Motor neuron (in vitro differentiated cells): Measurements from ENCODE around the gene CPT1A. TPM values are rescaled to one million over a fixed set of nuclear protein-coding genes. Genes with fewer than 3 reads are reported as not detected.

Experiments used
- ATAC-seq, 8 experiments: fragments of 200-7000 bp; cut with Tn5 transposase; replicated peaks in 6 of 8; 2 replicates each; pipeline ENCODE4 v1.8.0; 2021; ENCODE audit warnings: mild to moderate bottlenecking in 8 of 8, moderate library complexity in 8 of 8
- H3K27ac ChIP-seq, 2 donors: fragments of 250-450 bp; sonication (Bioruptor Pico); 2 replicates each; pipeline ENCODE4 v1.9.0; 2021; ENCODE audit warnings: antibody characterized with exemption in 2 of 2, mild to moderate bottlenecking in 2 of 2, moderate library complexity in 1 of 2
- H3K4me1 ChIP-seq, 2 donors: fragments of 250-450 bp; sonication (Bioruptor Pico); replicated peaks in 1 of 2; 2 replicates each; pipeline ENCODE4 v1.6.1; 2021; ENCODE audit warnings: antibody characterized with exemption in 2 of 2, mild to moderate bottlenecking in 2 of 2, moderate library complexity in 1 of 2
- H3K4me3 ChIP-seq, 5 donors: fragments of 250-450 bp; sonication (Bioruptor Pico); 2 replicates each; pipeline ENCODE4 v1.9.0; 2021; ENCODE audit warnings: antibody characterized with exemption in 5 of 5, mild to moderate bottlenecking in 5 of 5, moderate library complexity in 4 of 5
- WGBS, 10 experiments: fragments of 450-650 bp; shearing (Covaris generic); methylation state at CpG; one replicate each; pipeline ENCODE4 v1.0.0; 2022; 5-methylcytosine and 5-hydroxymethylcytosine counted together
- in situ Hi-C, 9 experiments: fragments of 400-800 bp; cut with MboI; loops; one replicate each; pipeline ENCODE4 v1.15.0; 2021; ENCODE audit warnings: low sequenced_read_pairs in 9 of 9, low pct_unique_long_range_greater_than_20kb in 2 of 9; ENCODE audit not compliant: unreplicated experiment in 9 of 9
- total RNA-seq, 8 experiments: library from RNA; unstranded; fragments of 300-600 nt; gene quantifications; 2 replicates each; pipeline versions ENCODE4 v1.2.3 to v1.2.4, GENCODE V29; 2022

Gene CPT1A
- total RNA-seq, 8 experiments from 2014 or later, result 1.6 to 67.8 (median 12.4) TPM

- in situ Hi-C loops, result no loop called here
- no peak for ATAC-seq
- WGBS, 10 experiments, result 57 to 100% (median 91%) methylated on average over 1 to 4 of the region's 4 CpGs; no CpG with 5 or more reads in 2 of the 10 experiments
- Histone ChIP-seq H3K27ac (no peak overlapping the region), H3K4me3 (no peak overlapping the region), H3K4me1 (no peaks in the 10 kb centered on the region)
These were observed 117.4 kb downstream of the CPT1A start for GRCh38 chr11:68724293-68724692.

- no peak for ATAC-seq
- WGBS, 10 experiments, result 50 to 100% (median 100%) methylated on average over 1 of the region's 1 CpG
- Histone ChIP-seq H3K4me3 (no peak overlapping the region), H3K4me1 (no peaks in the 10 kb centered on the region), H3K27ac (no peak overlapping the region)
- in situ Hi-C loops, result no loop called here
These were observed 119.6 kb downstream of the CPT1A start for GRCh38 chr11:68722143-68722542.

- Histone ChIP-seq H3K4me1 (peaks cover 4% of the 10 kb centered on the region in 2 donors), H3K4me3 (no peak overlapping the region), H3K27ac (no peak overlapping the region)
- 0 to 87% (median 20%) methylated on average over 1 to 2 of the region's 2 CpGs; no CpG with 5 or more reads in 5 of the 10 experiments for WGBS, 10 experiments
- in situ Hi-C loops, result no loop called here
- no peak for ATAC-seq
These were observed 120.6 kb downstream of the CPT1A start for GRCh38 chr11:68721075-68721474.

GRCh38 chr11:68715456-68716122 lies 126.1 kb downstream of the CPT1A start:
- H3K27ac ChIP-seq, result peak overlapping the region; percentile 22 to 46
- 59 to 88% (median 73%) methylated on average over 3 to 11 of the region's 11 CpGs; no CpG with 5 or more reads in 2 of the 10 experiments for WGBS, 10 experiments
- ATAC-seq, result peak in 5 of 8 experiments; percentile 67 to 93 (median 82)
- H3K4me3 ChIP-seq, result no peak overlapping the region
- peaks cover 39 to 41% of the 10 kb centered on the region in 2 donors for H3K4me1 ChIP-seq
- in situ Hi-C loops, result no loop called here

GRCh38 chr11:68714060-68714856 lies 127.5 kb downstream of the CPT1A start:
- peak overlapping the region in 1 of 2 donors; percentile 46 for H3K27ac ChIP-seq
- H3K4me3 ChIP-seq, result no peak overlapping the region
- in situ Hi-C loops, result no loop called here
- H3K4me1 ChIP-seq, result peaks cover 43 to 50% of the 10 kb centered on the region in 2 donors
- WGBS, 10 experiments, result 42 to 100% (median 80%) methylated on average over 2 to 17 of the region's 23 CpGs; no CpG with 5 or more reads in 1 of the 10 experiments
- ATAC-seq, result no peak

- no peak for ATAC-seq
- H3K27ac ChIP-seq, result no peak overlapping the region
- no peak overlapping the region for H3K4me3 ChIP-seq
- in situ Hi-C loops, result no loop called here
- 20 to 100% (median 99%) methylated on average over 1 to 7 of the region's 8 CpGs; no CpG with 5 or more reads in 2 of the 10 experiments for WGBS, 10 experiments
- peaks cover 39 to 56% of the 10 kb centered on the region in 2 donors for H3K4me1 ChIP-seq
These were observed 130.6 kb downstream of the CPT1A start for GRCh38 chr11:68711114-68711513.

- 17 to 94% (median 32%) methylated on average over 2 to 8 of the region's 11 CpGs; no CpG with 5 or more reads in 2 of the 10 experiments for WGBS, 10 experiments
- in situ Hi-C loops, result no loop called here
- peak in 5 of 8 experiments; percentile 50 to 80 (median 75) for ATAC-seq
- Histone ChIP-seq H3K4me3 (no peak overlapping the region), H3K27ac (no peak overlapping the region), H3K4me1 (peaks cover 32 to 49% of the 10 kb centered on the region in 2 donors)
These were observed 131.3 kb downstream of the CPT1A start for GRCh38 chr11:68710409-68710808.

- in situ Hi-C loops, result no loop called here
- peaks cover 21 to 47% of the 10 kb centered on the region in 2 donors for H3K4me1 ChIP-seq
- ATAC-seq, result no peak
- H3K27ac ChIP-seq, result no peak overlapping the region
- no peak overlapping the region for H3K4me3 ChIP-seq
- WGBS, 10 experiments, result 40 to 100% (median 96%) methylated on average over 1 to 12 of the region's 12 CpGs; no CpG with 5 or more reads in 1 of the 10 experiments
These were observed 132.7 kb downstream of the CPT1A start for GRCh38 chr11:68709062-68709461.

GRCh38 chr11:68707527-68707926 lies 134.2 kb downstream of the CPT1A start:
- no peak overlapping the region for H3K27ac ChIP-seq
- WGBS, 10 experiments, result 43 to 100% (median 80%) methylated on average over 1 to 6 of the region's 7 CpGs; no CpG with 5 or more reads in 4 of the 10 experiments

GRCh38 chr11:68704887-68705286 lies 136.8 kb downstream of the CPT1A start:
- ATAC-seq, result peak in 4 of 8 experiments; percentile 33 to 46 (median 38)

More at GRCh38 chr11:68707527-68707926, 134.2 kb downstream of the CPT1A start:
- in situ Hi-C loops, result no loop called here
- ATAC-seq, result peak in 1 of 8 experiments; percentile 10
- Histone ChIP-seq H3K4me3 (no peak overlapping the region), H3K4me1 (peaks cover 18 to 44% of the 10 kb centered on the region in 2 donors)

More at GRCh38 chr11:68704887-68705286, 136.8 kb downstream of the CPT1A start:
- H3K27ac ChIP-seq, result no peak overlapping the region
- peaks cover 0 to 18% of the 10 kb centered on the region in 2 donors for H3K4me1 ChIP-seq
- no peak overlapping the region for H3K4me3 ChIP-seq
- in situ Hi-C loops, result no loop called here
- WGBS, 10 experiments, result 20 to 46% (median 27%) methylated on average over 2 to 8 of the region's 16 CpGs; no CpG with 5 or more reads in 4 of the 10 experiments

Other genes starting within 250 kb of the CPT1A start
- 10 to 100 TPM in 3 of 8 experiments, 1 to 10 TPM in 2, under 1 TPM in 2, not detected in 1; 0.27 to 65.1 (median 5.7) TPM for gene GAL, start 157.4 kb downstream of the CPT1A start, total RNA-seq
- 10 to 100 TPM in 1 of 8 experiments, 1 to 10 TPM in 6, under 1 TPM in 1; 0.36 to 17.8 (median 5.2) TPM for gene TESMIN, start 90.4 kb downstream of the CPT1A start, total RNA-seq
- gene MRPL21, start 61.9 kb upstream of the CPT1A start, total RNA-seq, result 100 to 1,000 TPM in 3 of 8 experiments, 10 to 100 TPM in 5; 78.5 to 150 (median 92.6) TPM
- 10 to 100 TPM in 5 of 8 experiments, 1 to 10 TPM in 3; 6.7 to 21.0 (median 10.3) TPM for gene IGHMBP2, start 62.0 kb upstream of the CPT1A start, total RNA-seq
- under 1 TPM in 1 of 8 experiments, not detected in 7; 0.21 TPM for gene MRGPRD, start 139.1 kb upstream of the CPT1A start, total RNA-seq
- gene MRGPRF, start 171.3 kb upstream of the CPT1A start, total RNA-seq, result 1 to 10 TPM in 1 of 8 experiments, under 1 TPM in 6, not detected in 1; 0.05 to 4.3 (median 0.57) TPM
- gene TPCN2, start 207.0 kb upstream of the CPT1A start, total RNA-seq, result 10 to 100 TPM in 3 of 8 experiments, 1 to 10 TPM in 5; 3.6 to 17.2 (median 5.6) TPM